ENCODE measurements around the gene FLNB.

The FLNB gene

GRCh38 chr3:58082047-58082446 lies 73.8 kb downstream of the FLNB start:
- no peak for DNase-seq

GRCh38 chr3:58084166-58084565 lies 75.9 kb downstream of the FLNB start:
- no peak for DNase-seq

- no peak for DNase-seq
Observed at GRCh38 chr3:58084788-58085543, 76.7 kb downstream of the FLNB start.

GRCh38 chr3:58085616-58086015 lies 77.4 kb downstream of the FLNB start:
- DNase-seq, result no peak

- DNase-seq, result no peak
Observed at GRCh38 chr3:58088501-58088900, 80.3 kb downstream of the FLNB start.

GRCh38 chr3:58090351-58090750 lies 82.1 kb downstream of the FLNB start:
- DNase-seq, result no peak

GRCh38 chr3:58092521-58092920 lies 84.3 kb downstream of the FLNB start:
- DNase-seq, result no peak

- no peak for DNase-seq
Observed at GRCh38 chr3:58093574-58094195, 85.5 kb downstream of the FLNB start.

- no peak for DNase-seq
Observed at GRCh38 chr3:58094657-58095056, 86.4 kb downstream of the FLNB start.

GRCh38 chr3:58095603-58096138 lies 87.4 kb downstream of the FLNB start:
- no peak for DNase-seq

- no peak for DNase-seq
Observed at GRCh38 chr3:58098531-58098930, 90.3 kb downstream of the FLNB start.

- no peak for DNase-seq
Observed at GRCh38 chr3:58099865-58100264, 91.6 kb downstream of the FLNB start.

- DNase-seq, result no peak
Observed at GRCh38 chr3:58101499-58102389, 93.5 kb downstream of the FLNB start.

GRCh38 chr3:58102390-58102750 lies 94.1 kb downstream of the FLNB start:
- DNase-seq, result no peak

GRCh38 chr3:58102976-58103451 lies 94.8 kb downstream of the FLNB start:
- DNase-seq, result no peak

GRCh38 chr3:58104151-58104550 lies 95.9 kb downstream of the FLNB start:
- DNase-seq, result no peak

- DNase-seq, result no peak
Observed at GRCh38 chr3:58104712-58105111, 96.5 kb downstream of the FLNB start.

GRCh38 chr3:58105196-58105595 lies 97.0 kb downstream of the FLNB start:
- DNase-seq, result no peak

GRCh38 chr3:58106061-58106460 lies 97.8 kb downstream of the FLNB start:
- no peak for DNase-seq

GRCh38 chr3:58106640-58107039 lies 98.4 kb downstream of the FLNB start:
- no peak for DNase-seq

- DNase-seq, result no peak
Observed at GRCh38 chr3:58107597-58107996, 99.4 kb downstream of the FLNB start.

- no peak for DNase-seq
Observed at GRCh38 chr3:58109752-58110151, 101.5 kb downstream of the FLNB start.

GRCh38 chr3:58111513-58112184 lies 103.4 kb downstream of the FLNB start:
- peak; percentile 80 for DNase-seq
